GM12878 (cell line): ENCODE measurements around the gene CLEC4G. TPM values are rescaled to one million over a fixed set of nuclear protein-coding genes. Genes with fewer than 3 reads are reported as not detected.

ENCODE experiments used
- ATAC-seq: fragments of 200-7000 bp; cut with Tn5 transposase; 3 replicates; pipeline ENCODE4 v1.9.1; 2020; ENCODE audit warnings: mild to moderate bottlenecking, moderate library complexity
- BruUV-seq: library from RNA; stranded (reverse); fragments of 400-500 nt; replicated peaks from 2 replicates; lab custom pipeline; 2021; lab: Mats Ljungman, UMichigan
- CTCF ChIA-PET: fragments of 300-600 bp; sonication (Branson Sonifier 250); formaldehyde crosslinking; extraction: SDS; loops from one replicate; lab custom pipeline; 2021; ENCODE audit warnings: inconsistent platforms; lab: Yijun Ruan, JAX
- POLR2A ChIA-PET: fragments of 350-600 bp; formaldehyde crosslinking; extraction: SDS; loops from one replicate; lab custom pipeline; 2021; ENCODE audit warnings: inconsistent platforms; lab: Charles Lee
- RAD21 ChIA-PET: fragments of 300-600 bp; sonication (Branson Sonifier 250); formaldehyde crosslinking; loops from one replicate; lab custom pipeline; 2023; ENCODE audit warnings: antibody characterized with exemption; ENCODE audit not compliant: unreplicated experiment; lab: Charles Lee
- SMC1A ChIA-PET: fragments of 300-600 bp; sonication (Branson Sonifier 250); formaldehyde crosslinking; loops from one replicate; lab custom pipeline; 2023; ENCODE audit not compliant: unreplicated experiment, uncharacterized antibody; lab: Charles Lee
- DNase-seq: peaks from one replicate; pipeline ENCODE4 v3.0.0-alpha.2; 2011; ENCODE audit warnings: low read depth, low spot score
- FAIRE-seq: peaks from 3 replicates; lab custom pipeline; 2011; peaks lifted over from hg19 to GRCh38; lab: Jason Lieb, UNC
- H2AFZ ChIP-seq: 2 replicates; pipeline ENCODE4 v1.6.0; 2011; ENCODE audit warnings: low read depth, low read length, control low read depth; ENCODE audit not compliant: control insufficient read depth
- H3K27ac ChIP-seq: 2 replicates; pipeline ENCODE4 v1.5.1; 2011; ENCODE audit warnings: control low read depth; ENCODE audit not compliant: control insufficient read depth, insufficient read depth
- H3K27me3 ChIP-seq, 2 experiments: replicated peaks in 1 of 2; 2 replicates each; pipeline versions ENCODE4 v1.6.0 to v1.6.1; 2011; ENCODE audit warnings: low read length in 1 of 2; ENCODE audit not compliant: control insufficient read depth in 2 of 2, insufficient read depth in 2 of 2
- H3K36me3 ChIP-seq, 2 experiments: 2 replicates each; pipeline ENCODE4 v1.5.1; 2011; ENCODE audit warnings: low read length in 1 of 2; ENCODE audit not compliant: control insufficient read depth in 2 of 2, insufficient read depth in 2 of 2
- H3K4me1 ChIP-seq: 2 replicates; pipeline ENCODE4 v1.6.1; 2011; ENCODE audit warnings: mild to moderate bottlenecking, low read length, moderate library complexity, mixed read lengths; ENCODE audit not compliant: control insufficient read depth, insufficient read depth
- H3K4me2 ChIP-seq: 2 replicates; pipeline ENCODE4 v1.6.0; 2011; ENCODE audit warnings: control low read depth; ENCODE audit not compliant: control insufficient read depth, insufficient read depth
- H3K4me3 ChIP-seq: fragments of 200-600 bp; sonication (generic); 2 replicates; pipeline ENCODE4 v1.5.1; 2016
- H3K79me2 ChIP-seq: 2 replicates; pipeline ENCODE4 v1.6.0; 2011; ENCODE audit warnings: low read length; ENCODE audit not compliant: control insufficient read depth, insufficient read depth
- H3K9ac ChIP-seq: 2 replicates; pipeline ENCODE4 v1.8.0; 2011; ENCODE audit warnings: low read length, control low read depth, mixed read lengths; ENCODE audit not compliant: control insufficient read depth, insufficient read depth
- H3K9me3 ChIP-seq: replicated peaks from 3 replicates; pipeline ENCODE4 v1.5.1; 2011; ENCODE audit warnings: mild to moderate bottlenecking, low read length; ENCODE audit not compliant: control insufficient read depth, insufficient read depth
- H4K20me1 ChIP-seq: 2 replicates; pipeline ENCODE4 v1.6.0; 2011; ENCODE audit not compliant: control insufficient read depth, insufficient read depth
- BHLHE40 ChIP-seq, 2 experiments: fragments of 450-650 bp in 1 of 2; IDR thresholded peaks; 2 replicates each; pipeline ENCODE4 v1.6.1; 2011 to 2017; ENCODE audit warnings: low read depth in 2 of 2, borderline replicate concordance in 1 of 2, improper control_type of control experiment in 1 of 2, low read length in 1 of 2, mild to moderate bottlenecking in 1 of 2
- CBFB ChIP-seq: IDR thresholded peaks from 2 replicates; pipeline ENCODE4 v1.6.1; 2016; ENCODE audit warnings: antibody characterized with exemption, low read depth
- GATAD2B ChIP-seq: fragments of 450-650 bp; conservative IDR thresholded peaks from 2 replicates; pipeline ENCODE4 v1.6.1; 2017; ENCODE audit warnings: low read depth, mild to moderate bottlenecking, moderate library complexity
- JUNB ChIP-seq: IDR thresholded peaks from 2 replicates; pipeline ENCODE4 v1.6.1; 2016; ENCODE audit warnings: antibody characterized with exemption, mild to moderate bottlenecking
- MEF2A ChIP-seq: IDR thresholded peaks from 2 replicates; pipeline ENCODE4 v1.6.1; 2011; ENCODE audit warnings: low read depth, mild to moderate bottlenecking, low read length, moderate library complexity; ENCODE audit not compliant: insufficient read depth
- MEF2B ChIP-seq: fragments of 450-650 bp; IDR thresholded peaks from 2 replicates; pipeline ENCODE4 v1.6.1; 2018; ENCODE audit warnings: mild to moderate bottlenecking, moderate library complexity; ENCODE audit not compliant: partially characterized antibody, poor library complexity, severe bottlenecking
- MLLT1 ChIP-seq: fragments of 450-650 bp; IDR thresholded peaks from 2 replicates; pipeline ENCODE4 v1.6.1; 2016; ENCODE audit warnings: mild to moderate bottlenecking
- NFIC ChIP-seq: IDR thresholded peaks from 2 replicates; pipeline ENCODE4 v1.6.1; 2012; ENCODE audit warnings: low read depth, mild to moderate bottlenecking, inconsistent platforms, low read length, moderate library complexity
- PAX5 ChIP-seq: IDR thresholded peaks from 2 replicates; pipeline ENCODE4 v1.6.1; 2011; ENCODE audit warnings: low read depth, low read length, borderline replicate concordance
- PRDM15 ChIP-seq: fragments of 450-650 bp; formaldehyde crosslinking; IDR thresholded peaks from 2 replicates; pipeline ENCODE4 v1.4.0; 2020; ENCODE audit warnings: mild to moderate bottlenecking, moderate library complexity
- RELA ChIP-seq: fragments of 450-650 bp; IDR thresholded peaks from 2 replicates; pipeline ENCODE4 v1.8.0; 2014; ENCODE audit warnings: borderline replicate concordance; ENCODE audit not compliant: partially characterized antibody
- STAT3 ChIP-seq: IDR thresholded peaks from 2 replicates; pipeline ENCODE4 v1.6.1; 2011; ENCODE audit warnings: low read depth, low read length, improper control_type of control experiment
- TCF7 ChIP-seq: IDR thresholded peaks from 2 replicates; pipeline ENCODE4 v1.6.1; 2014; ENCODE audit warnings: antibody characterized with exemption, borderline replicate concordance
- ZBTB33 ChIP-seq: fragments of 450-650 bp; IDR thresholded peaks from 2 replicates; pipeline ENCODE4 v1.6.1; 2017; ENCODE audit warnings: mild to moderate bottlenecking
- ZNF217 ChIP-seq: fragments of 450-650 bp; IDR thresholded peaks from 2 replicates; pipeline ENCODE4 v1.6.1; 2017; ENCODE audit warnings: antibody characterized with exemption, mild to moderate bottlenecking
- WGBS: methylation state at CpG from one replicate; pipeline ENCODE4 v1.1.6; 2016; ENCODE audit warnings: low lambda C conversion rate; ENCODE audit not compliant: insufficient replicate concordance, insufficient coverage; ENCODE audit errors: missing lambda C conversion rate; 5-methylcytosine and 5-hydroxymethylcytosine counted together
- in situ Hi-C: fragments of 300-500 bp; cut with MboI; formaldehyde crosslinking; loops from 9 replicates; pipeline ENCODE4 v1.14.3; 2018; ENCODE audit warnings: mixed read lengths
- intact Hi-C: fragments of 100-400 bp; cut with micrococcal nuclease; formaldehyde crosslinking; loops from one replicate; pipeline ENCODE4 v1.14.2; 2022; ENCODE audit not compliant: unreplicated experiment
- polyA plus RNA-seq, 11 experiments: library from polyadenylated mRNA; depleted of rRNA in 4 of 11; unstranded in 6 of 11; stranded (reverse) in 5 of 11; fragments of >200 nt; fragmentation: Nextera tagmentation in 4 of 11; fragmentation: Illumina TruSeq in 1 of 11; extraction: Ambion mirVana in 4 of 11; extraction: Trizol in 1 of 11; gene quantifications; 1 replicate in 1 of 11; 2 replicates in 10 of 11; pipeline versions ENCODE4 v1.2.1 to v1.2.3, GENCODE V29; 2011 to 2016; ENCODE audit warnings: inconsistent platforms in 2 of 11, missing spikeins in 2 of 11, low read depth in 1 of 11
- total RNA-seq, 4 experiments: library from RNA; depleted of rRNA in 3 of 4; stranded (reverse); fragments of >200 nt in 3 of 4; fragmentation: Illumina TruSeq in 1 of 4; extraction: Trizol in 1 of 4; gene quantifications; 2 replicates each; pipeline versions ENCODE4 v1.2.1 to v1.2.3, GENCODE V29; 2013 to 2021

CLEC4G gene
- total and polyA plus RNA-seq, 10 of the 15 experiments (the other 5 are each of a cell fraction or from before 2014, with no cell fraction given), result 0.04 TPM; not detected in 9

- no peak for TF ChIP-seq STAT3
- TF ChIP-seq RELA, result no peak
- TF ChIP-seq MLLT1, result no peak
- no peak for TF ChIP-seq ZBTB33
- no peak for TF ChIP-seq MEF2A
- TF ChIP-seq, all 136 proteins: peak for 0
Observed at GRCh38 chr19:7736148-7736547, 4.2 kb upstream of the CLEC4G start (continued).

- 67% methylated on average over 11 of the region's 12 CpGs for WGBS
- ChIA-PET CTCF (no interaction called here), POLR2A (no interaction called here), RAD21 (no interaction called here), SMC1A (no interaction called here)
- Histone ChIP-seq H4K20me1 (no peaks in the 10 kb centered on the region), H3K4me3 (no peak overlapping the region), H3K9ac (no peak overlapping the region), H3K79me2 (no peaks in the 10 kb centered on the region), H2AFZ (no peak overlapping the region), H3K4me1 (no peaks in the 10 kb centered on the region; the same call in none of the 2 replicates), H3K4me2 (no peak overlapping the region), H3K9me3 (no peaks in the 10 kb centered on the region), H3K36me3 (no peaks in the 10 kb centered on the region), H3K27ac (no peak overlapping the region), H3K27me3 (peaks cover 4% of the 10 kb centered on the region in 2 experiments; a peak in 3 of 4 replicates)
- in situ Hi-C loops, result no loop called here
- no TSS peak for BruUV-seq
- intact Hi-C loops, result no loop called here
- FAIRE-seq (no peak), ATAC-seq (no peak), DNase-seq (no peak)
- TF ChIP-seq JUNB, result no peak
- TF ChIP-seq PAX5, result no peak
- TF ChIP-seq BHLHE40 (IDR thresholded peaks at IDR 0.05; ENCODE audit: borderline replicate concordance in 1 of 2, low read depth in 2 of 2, low read length in 1 of 2), result no peak
- no peak for TF ChIP-seq ZNF217
- TF ChIP-seq TCF7, result no peak
- TF ChIP-seq GATAD2B, result no peak
- no peak for TF ChIP-seq PRDM15 (CRISPR knock-in tag)
- no peak for TF ChIP-seq NFIC
- TF ChIP-seq MEF2B, result no peak
- no peak for TF ChIP-seq CBFB
Observed at GRCh38 chr19:7734220-7735203, 2.6 kb upstream of the CLEC4G start.
